Endothelial cell of umbilical vein (primary cell): ENCODE data around the gene SLC7A6OS.

Source experiments
- EZH2 ChIP-seq: IDR thresholded peaks from 2 replicates; pipeline ENCODE4 v1.6.1; 2012; ENCODE audit warnings: borderline replicate concordance, low read depth, mild to moderate bottlenecking, moderate library complexity, low read length, inconsistent platforms; ENCODE audit not compliant: severe bottlenecking
- FOS ChIP-seq: IDR thresholded peaks from 2 replicates; pipeline ENCODE4 v1.6.1; 2011; ENCODE audit warnings: mild to moderate bottlenecking, low read length, moderate library complexity, borderline replicate concordance; ENCODE audit not compliant: insufficient read depth
- GATA2 ChIP-seq: IDR thresholded peaks from 2 replicates; pipeline ENCODE4 v1.7.0; 2011; ENCODE audit warnings: low read depth, mild to moderate bottlenecking, moderate library complexity, mixed read lengths, low read length; ENCODE audit not compliant: insufficient read length, insufficient read depth
- JUN ChIP-seq: IDR thresholded peaks from 2 replicates; pipeline ENCODE4 v1.6.1; 2011; ENCODE audit warnings: borderline replicate concordance, low read depth; ENCODE audit not compliant: insufficient read length, insufficient read depth
- MYC ChIP-seq: IDR thresholded peaks from one replicate; pipeline ENCODE4 v1.6.1; 2011; ENCODE audit warnings: mild to moderate bottlenecking, low read depth, low read length
- POLR2A ChIP-seq: IDR thresholded peaks from 2 replicates; pipeline ENCODE4 v1.6.1; 2012; ENCODE audit warnings: low read depth, mild to moderate bottlenecking, control low read depth, low read length
- POLR2AphosphoS5 ChIP-seq: IDR thresholded peaks from 2 replicates; pipeline ENCODE4 v1.6.1; 2012; ENCODE audit warnings: low read depth, mild to moderate bottlenecking, control low read depth, low read length, moderate library complexity; ENCODE audit not compliant: insufficient read depth
- TF ChIP-seq, protein P1 (sequence below): IDR thresholded peaks from 2 replicates; pipeline ENCODE4 v1.6.1; 2011; ENCODE audit not compliant: insufficient read depth, insufficient read length
- TF ChIP-seq, protein P2 (sequence below), 2 donors: IDR thresholded peaks; 1 replicate in 1 of 2; 2 replicates in 1 of 2; pipeline ENCODE4 v1.5.1; 2011; ENCODE audit warnings: low read length in 2 of 2, mild to moderate bottlenecking in 2 of 2, moderate library complexity in 2 of 2, control low read depth in 1 of 2, inconsistent platforms in 1 of 2, low read depth in 1 of 2; ENCODE audit not compliant: insufficient read depth in 1 of 2; ENCODE audit errors: extremely low read depth in 1 of 2

DNA sequence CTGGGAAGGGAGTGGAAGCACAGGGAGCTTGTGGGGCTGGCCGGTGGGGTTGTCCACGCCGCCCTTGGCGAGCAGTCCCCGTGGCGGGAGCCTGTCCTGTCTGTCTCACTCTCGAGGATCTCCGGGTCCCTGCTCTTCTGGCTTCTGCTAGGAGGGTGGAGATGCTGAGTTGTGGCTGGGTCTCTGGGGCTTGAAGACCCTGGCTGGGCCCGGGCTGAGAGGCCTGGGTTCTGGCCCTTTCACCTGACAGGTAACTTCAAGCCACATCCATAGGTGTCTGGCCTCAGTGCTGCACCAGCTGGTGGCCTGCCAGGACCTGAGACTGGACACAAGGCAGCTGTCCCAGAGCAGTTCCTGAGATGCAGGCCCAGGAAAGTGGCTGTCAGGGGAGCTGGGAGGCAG, 46.8 kb upstream of the SLC7A6OS start:
- TF ChIP-seq, protein P1, sequence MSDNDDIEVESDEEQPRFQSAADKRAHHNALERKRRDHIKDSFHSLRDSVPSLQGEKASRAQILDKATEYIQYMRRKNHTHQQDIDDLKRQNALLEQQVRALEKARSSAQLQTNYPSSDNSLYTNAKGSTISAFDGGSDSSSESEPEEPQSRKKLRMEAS = no peak
- TF ChIP-seq, protein P2, sequence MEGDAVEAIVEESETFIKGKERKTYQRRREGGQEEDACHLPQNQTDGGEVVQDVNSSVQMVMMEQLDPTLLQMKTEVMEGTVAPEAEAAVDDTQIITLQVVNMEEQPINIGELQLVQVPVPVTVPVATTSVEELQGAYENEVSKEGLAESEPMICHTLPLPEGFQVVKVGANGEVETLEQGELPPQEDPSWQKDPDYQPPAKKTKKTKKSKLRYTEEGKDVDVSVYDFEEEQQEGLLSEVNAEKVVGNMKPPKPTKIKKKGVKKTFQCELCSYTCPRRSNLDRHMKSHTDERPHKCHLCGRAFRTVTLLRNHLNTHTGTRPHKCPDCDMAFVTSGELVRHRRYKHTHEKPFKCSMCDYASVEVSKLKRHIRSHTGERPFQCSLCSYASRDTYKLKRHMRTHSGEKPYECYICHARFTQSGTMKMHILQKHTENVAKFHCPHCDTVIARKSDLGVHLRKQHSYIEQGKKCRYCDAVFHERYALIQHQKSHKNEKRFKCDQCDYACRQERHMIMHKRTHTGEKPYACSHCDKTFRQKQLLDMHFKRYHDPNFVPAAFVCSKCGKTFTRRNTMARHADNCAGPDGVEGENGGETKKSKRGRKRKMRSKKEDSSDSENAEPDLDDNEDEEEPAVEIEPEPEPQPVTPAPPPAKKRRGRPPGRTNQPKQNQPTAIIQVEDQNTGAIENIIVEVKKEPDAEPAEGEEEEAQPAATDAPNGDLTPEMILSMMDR (IDR thresholded peaks at IDR 0.05; ENCODE audit: extremely low read depth in 1 of 2, insufficient read depth in 1 of 2, low read depth in 1 of 2, low read length in 2 of 2) = no peak
- TF ChIP-seq EZH2 (no peak), POLR2AphosphoS5 (no peak), FOS (no peak), JUN (no peak), POLR2A (no peak), MYC (no peak), GATA2 (no peak)
